Posterior cingulate gyrus (tissue), 11 donors: ENCODE data around the gene PLAU.

Experiments
- DNase-seq, 10 donors: peaks; one replicate each; pipeline versions ENCODE4 v3.0.0 to v3.0.0-alpha.2; 2020 to 2021; ENCODE audit warnings: mixed read lengths in 3 of 10
- intact Hi-C: fragments of 100-400 bp; cut with DNase I; formaldehyde crosslinking; loops from one replicate; pipeline ENCODE4 v1.15.1; 2023

PLAU gene

GRCh38 chr10:73910764-73911552 lies at the start of gene PLAU:
TSS of gene PLAU (plus strand) at chr10:73911132. CDS start at chr10:73911556, 424 bp downstream.
- intact Hi-C loops: no loop called here
- peak in 6 of 10 donors; percentile 9 to 88 (median 46) for DNase-seq

GRCh38 chr10:73862011-73862410 lies 48.9 kb upstream of the PLAU start:
- DNase-seq: peak in 3 of 10 donors; percentile 26 to 88 (median 83)
- intact Hi-C loops: no loop called here

GRCh38 chr10:73863039-73863817 lies 47.7 kb upstream of the PLAU start:
- intact Hi-C loops: no loop called here
- peak in 2 of 10 donors; percentile 70 to 73 for DNase-seq

GRCh38 chr10:73864229-73864628 lies 46.7 kb upstream of the PLAU start:
- intact Hi-C loops: no loop called here
- no peak for DNase-seq

- intact Hi-C loops: no loop called here
- DNase-seq: peak in 1 of 10 donors; percentile 75
Observed at GRCh38 chr10:73865107-73865458, 45.8 kb upstream of the PLAU start.

GRCh38 chr10:73865459-73866442 lies 45.2 kb upstream of the PLAU start:
- intact Hi-C loops: no loop called here
- DNase-seq: peak in 1 of 10 donors; percentile 85

GRCh38 chr10:73866621-73867020 lies 44.3 kb upstream of the PLAU start:
- intact Hi-C loops: no loop called here
- DNase-seq: peak in 1 of 10 donors; percentile 67

- intact Hi-C loops: no loop called here
- DNase-seq: peak in 8 of 10 donors; percentile 52 to 95 (median 68)
Observed at GRCh38 chr10:73867126-73867807, 43.7 kb upstream of the PLAU start.

GRCh38 chr10:73867871-73868631 lies 42.9 kb upstream of the PLAU start:
- intact Hi-C loops: no loop called here

GRCh38 chr10:73868655-73869195 lies 42.2 kb upstream of the PLAU start:
- DNase-seq: peak in 1 of 10 donors; percentile 71
- intact Hi-C loops: no loop called here

More at GRCh38 chr10:73867871-73868631, 42.9 kb upstream of the PLAU start:
- DNase-seq: peak in 1 of 10 donors; percentile 66

- DNase-seq: peak in 1 of 10 donors; percentile 50
- intact Hi-C loops: no loop called here
Observed at GRCh38 chr10:73871295-73872189, 39.4 kb upstream of the PLAU start.

- intact Hi-C loops: no loop called here
- DNase-seq: peak in 5 of 10 donors; percentile 60 to 93 (median 86)
Observed at GRCh38 chr10:73872190-73872710, 38.7 kb upstream of the PLAU start.

GRCh38 chr10:73873142-73873837 lies 37.6 kb upstream of the PLAU start:
- intact Hi-C loops: no loop called here
- peak in 1 of 10 donors; percentile 72 for DNase-seq

- DNase-seq: no peak
Observed at GRCh38 chr10:73873838-73874215, 37.1 kb upstream of the PLAU start.

GRCh38 chr10:73874267-73875138 lies 36.4 kb upstream of the PLAU start, which contains the start of gene CAMK2G:
TSS of gene CAMK2G (minus strand) at chr10:73874555. CDS start at chr10:73874461, 94 bp downstream.
- DNase-seq: peak; percentile 54 to 95 (median 68)

More at GRCh38 chr10:73873838-73874215, 37.1 kb upstream of the PLAU start:
- intact Hi-C loops: no loop called here

GRCh38 chr10:73875139-73875475 lies 35.8 kb upstream of the PLAU start:
- DNase-seq: no peak

More at GRCh38 chr10:73874267-73875138, 36.4 kb upstream of the PLAU start, which contains the start of gene CAMK2G:
- intact Hi-C loops: no loop called here

More at GRCh38 chr10:73875139-73875475, 35.8 kb upstream of the PLAU start:
- intact Hi-C loops: no loop called here
